GM18499 (cell line): Measurements from ENCODE around the gene ABCC3.

ENCODE experiments used
- ATAC-seq: cut with Tn5 transposase; IDR thresholded peaks from one replicate; pipeline ENCODE4 v1.9.1; 2021; ENCODE audit warnings: moderate number of reproducible peaks; ENCODE audit not compliant: insufficient read depth, unreplicated experiment

Gene ABCC3

DNA sequence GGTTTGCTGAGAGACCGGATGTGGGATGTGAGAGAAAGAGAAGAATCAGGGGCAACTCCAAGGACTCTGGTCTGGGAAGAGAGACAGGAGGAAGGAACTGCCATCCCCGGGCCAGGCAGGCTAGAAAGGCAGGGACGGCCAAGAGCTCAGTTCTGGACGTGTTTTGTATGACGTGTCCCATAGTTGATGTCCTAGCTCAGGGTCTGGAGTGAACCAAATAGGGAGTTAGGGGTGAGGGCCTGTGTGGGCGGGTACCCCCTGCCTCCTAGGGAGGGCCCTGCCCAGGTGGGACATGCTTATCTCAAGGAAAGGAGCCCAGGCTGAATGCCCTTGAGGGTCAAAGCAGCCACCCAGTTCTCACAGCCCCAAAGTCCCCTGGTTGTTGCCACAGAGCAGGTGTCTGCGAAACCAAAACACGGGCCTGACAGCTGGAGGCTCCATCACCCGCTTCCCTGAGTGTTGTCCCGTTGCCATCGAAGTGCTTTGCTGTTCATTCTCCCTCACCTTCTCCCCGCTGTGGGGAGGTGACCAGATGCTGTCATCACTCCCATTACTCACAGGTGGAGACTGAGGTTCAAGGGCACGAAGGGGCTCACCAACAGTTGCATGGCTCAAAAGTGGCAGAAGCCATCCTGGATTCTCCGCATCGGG, 7.5 kb downstream of the ABCC3 start:
- no peak for ATAC-seq

DNA sequence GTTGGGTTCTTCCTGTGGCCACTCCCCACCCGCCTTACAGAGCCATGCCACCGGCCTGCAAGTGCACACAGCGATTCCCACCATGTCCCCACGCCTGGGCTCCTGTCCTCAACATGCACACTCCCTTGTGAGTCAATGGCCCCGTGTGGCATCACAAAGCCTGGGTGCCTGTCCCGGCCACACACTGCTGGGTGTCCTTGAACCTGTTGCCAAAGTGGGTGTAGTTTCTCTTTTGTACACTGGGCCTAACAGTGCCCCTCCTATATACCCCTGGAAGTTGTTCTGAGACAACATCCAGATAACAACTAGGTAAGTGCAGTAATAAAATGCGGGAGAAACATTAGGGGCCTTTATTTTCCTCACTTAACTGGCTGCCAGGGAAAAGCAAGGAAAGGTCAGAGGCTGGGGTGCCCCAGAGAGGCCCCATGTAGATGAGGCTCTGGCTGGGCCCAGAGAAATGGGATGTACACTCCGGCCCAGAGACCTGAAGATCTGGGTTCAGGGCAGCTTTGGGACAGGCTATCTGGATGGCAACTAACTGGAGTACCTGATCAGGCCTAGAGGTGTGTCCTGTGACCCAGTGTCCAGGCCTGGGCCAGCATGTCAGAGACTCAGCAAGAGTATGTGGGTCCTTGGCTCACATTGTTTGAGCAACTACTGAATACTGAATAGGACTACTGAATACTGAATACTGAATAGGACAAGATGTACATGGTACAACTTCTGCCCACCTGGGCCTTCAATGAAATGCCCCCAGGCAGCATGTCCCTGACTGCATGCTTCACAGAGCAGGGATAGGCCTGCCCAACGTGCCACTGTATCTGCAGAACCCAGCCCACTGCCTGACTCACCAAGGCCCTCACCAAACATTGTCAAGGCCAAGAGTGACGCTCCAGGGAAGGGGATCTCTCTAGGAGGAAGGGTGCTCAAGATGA, 8.3 kb downstream of the ABCC3 start:
- no peak for ATAC-seq

GRCh38 chr17:50645748-50646682, 11.3 kb downstream of the ABCC3 start:
- no peak for ATAC-seq

DNA sequence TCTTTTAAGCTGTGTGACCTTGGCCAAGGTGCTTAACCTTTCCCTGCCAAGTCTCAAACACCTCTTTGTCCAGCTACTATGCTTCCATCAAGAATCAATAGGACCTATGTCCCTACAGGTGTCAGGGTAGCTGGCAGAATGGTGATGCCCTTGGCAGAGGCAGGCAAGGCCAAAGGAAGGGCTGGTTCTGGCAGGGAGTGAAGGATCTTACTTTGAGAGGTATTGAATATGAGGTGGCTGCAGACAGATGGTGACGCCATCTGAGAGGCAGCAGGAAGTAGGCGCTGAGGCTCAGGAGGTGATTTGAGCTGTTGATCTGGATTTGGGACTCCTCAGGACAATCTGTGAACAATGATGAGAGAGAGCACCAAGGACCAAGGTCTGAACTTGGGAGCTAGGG, 12.5 kb downstream of the ABCC3 start:
- no peak for ATAC-seq

DNA sequence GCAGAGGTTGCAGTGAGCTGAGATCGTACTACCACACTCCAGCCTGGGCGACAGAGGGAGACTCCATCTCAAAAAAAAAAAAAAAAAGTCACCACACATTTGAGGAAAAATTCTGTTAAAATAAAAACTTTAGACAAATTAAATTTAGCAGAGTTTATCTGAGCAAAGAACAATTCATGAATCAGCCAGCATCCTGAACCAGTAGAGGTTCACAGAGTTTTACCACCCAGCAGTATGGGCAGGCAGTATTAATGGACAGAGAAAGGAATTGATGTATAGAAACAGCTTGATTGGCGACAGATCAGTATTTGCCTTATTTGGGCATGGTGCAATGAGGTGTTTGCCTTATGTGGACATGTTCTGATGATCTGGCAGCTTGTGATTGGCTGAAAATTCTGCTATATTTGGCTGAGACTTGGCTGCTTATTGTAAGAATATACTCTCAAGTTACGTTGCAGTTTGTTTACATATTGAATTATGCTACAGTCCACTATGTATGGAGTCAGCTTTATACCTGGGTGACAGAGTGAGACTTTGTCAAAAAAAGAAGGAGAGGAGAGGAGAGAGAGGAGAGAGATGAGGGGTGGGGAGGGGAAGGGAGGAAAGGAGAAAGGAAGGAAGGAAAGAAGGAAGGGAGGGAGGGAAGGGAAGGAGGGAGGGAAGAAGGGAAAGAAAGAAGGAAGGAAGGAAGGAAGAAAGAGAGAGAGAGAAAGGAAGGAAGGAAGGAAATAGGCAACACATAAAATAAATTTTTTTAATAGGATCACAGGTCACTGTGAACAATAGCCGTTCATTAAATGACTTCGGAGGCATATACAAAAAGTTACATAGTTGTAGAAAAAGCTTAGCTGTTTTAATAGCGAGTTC, 14.6 kb downstream of the ABCC3 start:
- ATAC-seq: no peak

- no peak for ATAC-seq
Measured at GRCh38 chr17:50651661-50652060, 17.0 kb downstream of the ABCC3 start.

- ATAC-seq: no peak
Measured at GRCh38 chr17:50653738-50654137, 19.1 kb downstream of the ABCC3 start.

GRCh38 chr17:50656509-50656908, 21.8 kb downstream of the ABCC3 start:
- no peak for ATAC-seq

- no peak for ATAC-seq
Measured at GRCh38 chr17:50657054-50657453, 22.4 kb downstream of the ABCC3 start.

- ATAC-seq: no peak
Measured at GRCh38 chr17:50657627-50658026, 22.9 kb downstream of the ABCC3 start.

DNA sequence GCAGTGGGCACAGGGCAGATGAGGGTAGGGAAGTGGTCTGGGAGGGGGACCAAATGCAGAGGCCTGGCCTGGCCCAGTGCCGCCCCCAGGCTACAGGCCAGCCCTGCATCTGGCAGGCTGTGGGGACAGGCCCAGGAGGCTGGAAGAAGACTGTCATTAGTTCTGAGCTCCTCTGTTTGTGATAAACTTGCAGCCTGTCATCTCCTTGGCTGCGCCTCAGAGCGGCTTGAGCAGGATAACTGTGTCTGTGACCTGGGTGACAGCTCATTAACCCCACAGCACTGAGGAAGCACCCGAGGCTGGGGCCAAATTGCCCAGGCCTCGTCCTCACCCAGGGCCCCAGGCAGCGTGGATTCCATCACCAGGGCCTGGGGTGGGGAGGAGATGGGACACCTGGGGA, 23.9 kb downstream of the ABCC3 start:
- ATAC-seq: no peak

- no peak for ATAC-seq
Measured at GRCh38 chr17:50659179-50659578, 24.5 kb downstream of the ABCC3 start.

GRCh38 chr17:50660042-50660886, 25.6 kb downstream of the ABCC3 start:
- ATAC-seq: no peak

GRCh38 chr17:50660887-50661345, 26.2 kb downstream of the ABCC3 start:
- no peak for ATAC-seq

DNA sequence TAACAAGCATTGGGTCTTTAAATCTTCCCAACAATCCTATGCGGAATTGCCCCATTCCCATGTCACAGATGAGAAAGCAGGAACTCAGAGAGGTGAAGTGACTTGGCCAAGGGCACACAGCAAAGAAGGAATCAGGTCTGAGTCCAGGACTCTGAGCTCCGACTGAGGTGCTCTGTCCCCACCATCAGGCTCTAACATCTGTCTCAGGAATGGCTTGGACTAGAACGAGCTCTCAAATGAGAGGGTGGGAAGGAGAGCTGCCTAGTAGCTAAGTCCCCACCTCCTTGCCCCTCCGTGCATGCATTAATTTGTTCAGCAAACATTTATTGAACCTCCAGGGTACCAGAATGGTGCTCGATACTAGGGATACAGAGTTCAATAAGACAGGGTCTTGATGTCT, 26.7 kb downstream of the ABCC3 start:
- no peak for ATAC-seq

GRCh38 chr17:50661795-50662391, 27.2 kb downstream of the ABCC3 start:
- ATAC-seq: no peak

GRCh38 chr17:50662632-50663225, 28.0 kb downstream of the ABCC3 start:
- ATAC-seq: no peak

DNA sequence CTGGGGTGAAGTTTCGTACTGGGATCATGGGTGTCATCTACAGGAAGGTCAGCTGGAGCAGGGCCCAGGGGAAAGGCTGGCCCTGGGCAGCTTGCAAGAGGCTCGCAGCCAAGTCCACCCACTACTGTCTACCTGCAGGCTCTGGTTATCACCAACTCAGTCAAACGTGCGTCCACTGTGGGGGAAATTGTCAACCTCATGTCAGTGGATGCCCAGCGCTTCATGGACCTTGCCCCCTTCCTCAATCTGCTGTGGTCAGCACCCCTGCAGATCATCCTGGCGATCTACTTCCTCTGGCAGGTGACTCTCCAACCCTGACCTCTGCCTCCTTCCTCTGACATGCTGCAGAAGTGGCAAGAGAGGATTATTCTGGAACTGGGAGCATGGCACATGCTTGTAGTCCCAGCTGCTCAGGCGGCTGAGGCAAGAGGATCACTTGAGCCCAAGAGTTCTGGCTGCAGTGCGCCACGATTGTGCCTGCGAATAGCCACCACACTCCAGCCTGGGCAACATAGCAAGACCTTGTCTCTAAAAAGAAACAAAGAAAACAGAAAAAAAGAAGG, 29.2 kb downstream of the ABCC3 start:
- no peak for ATAC-seq
